Adipocyte (in vitro differentiated cells): Measurements from ENCODE around the gene DLG2.

Experiments
- DNase-seq: peaks from one replicate; pipeline ENCODE4 v3.0.0-alpha.2; 2015; ENCODE audit warnings: low read depth
- H3K27me3 ChIP-seq: replicated peaks from 2 replicates; pipeline ENCODE4 v1.7.0; 2013; ENCODE audit warnings: mild to moderate bottlenecking, low read length, moderate library complexity; ENCODE audit not compliant: control insufficient read depth, insufficient read depth
- H3K36me3 ChIP-seq: 2 replicates; pipeline ENCODE4 v1.7.0; 2013; ENCODE audit warnings: low read length, mild to moderate bottlenecking, moderate library complexity; ENCODE audit not compliant: control insufficient read depth, insufficient read depth, severe bottlenecking
- H3K4me1 ChIP-seq: 2 replicates; pipeline ENCODE4 v1.7.0; 2013; ENCODE audit warnings: mild to moderate bottlenecking, low read length, moderate library complexity; ENCODE audit not compliant: control insufficient read depth, insufficient read depth
- H3K4me3 ChIP-seq: 2 replicates; pipeline ENCODE4 v1.7.0; 2013; ENCODE audit warnings: mild to moderate bottlenecking, low read length, moderate library complexity
- H3K9ac ChIP-seq: 2 replicates; pipeline ENCODE4 v1.7.0; 2013; ENCODE audit warnings: mild to moderate bottlenecking, low read length, moderate library complexity
- H3K9me3 ChIP-seq: 2 replicates; pipeline ENCODE4 v1.7.0; 2013; ENCODE audit warnings: mild to moderate bottlenecking, low read length, moderate library complexity; ENCODE audit not compliant: control insufficient read depth

The DLG2 gene

DNA sequence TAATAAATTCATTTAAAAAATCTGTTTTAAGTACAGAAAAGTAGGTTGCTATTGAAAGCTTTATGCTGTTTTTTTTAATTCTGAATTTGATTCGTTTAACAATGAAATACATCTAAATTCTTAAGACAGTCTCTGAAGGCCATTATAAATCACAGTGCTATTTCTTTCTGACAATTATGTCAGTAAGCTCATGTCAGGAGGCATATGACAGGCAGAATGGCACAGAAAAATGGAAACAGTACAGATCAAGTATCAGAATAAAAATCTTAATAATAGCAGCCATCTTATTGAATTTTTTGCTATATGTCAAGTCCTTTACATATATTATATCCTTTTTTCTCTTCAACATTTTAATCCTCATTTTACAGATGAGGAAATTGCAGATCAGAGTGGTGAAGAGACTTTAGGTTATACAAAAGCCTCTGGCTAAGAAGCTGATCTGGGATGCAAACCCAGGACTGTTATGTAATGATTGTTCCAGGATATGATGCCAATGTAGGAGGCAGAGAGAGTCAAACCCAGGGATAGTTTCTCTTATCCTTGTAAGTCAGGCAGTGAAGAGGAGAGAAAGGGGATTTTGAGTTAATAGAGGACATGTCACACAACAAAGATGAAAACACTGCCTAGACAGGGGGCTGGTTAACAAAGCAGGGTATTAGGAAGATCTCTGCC, 2057.9 kb downstream of the DLG2 start:
- no peak for DNase-seq
- Histone ChIP-seq H3K36me3 (no peaks in the 10 kb centered on the region), H3K4me3 (no peak overlapping the region), H3K4me1 (peaks cover 28% of the 10 kb centered on the region), H3K27me3 (no peaks in the 10 kb centered on the region), H3K9me3 (no peaks in the 10 kb centered on the region), H3K9ac (no peak overlapping the region)

- Histone ChIP-seq H3K27me3 (no peaks in the 10 kb centered on the region), H3K36me3 (no peaks in the 10 kb centered on the region), H3K4me1 (peaks cover 23% of the 10 kb centered on the region), H3K9ac (no peak overlapping the region), H3K4me3 (no peak overlapping the region), H3K9me3 (no peaks in the 10 kb centered on the region)
- DNase-seq: no peak
Measured at GRCh38 chr11:83568516-83568915, 2058.6 kb downstream of the DLG2 start.

GRCh38 chr11:83566950-83567349, 2060.2 kb downstream of the DLG2 start:
- Histone ChIP-seq H3K4me3 (peak overlapping the region; percentile 9), H3K27me3 (no peaks in the 10 kb centered on the region), H3K9ac (no peak overlapping the region), H3K9me3 (no peaks in the 10 kb centered on the region), H3K36me3 (no peaks in the 10 kb centered on the region), H3K4me1 (peaks cover 18% of the 10 kb centered on the region)
- DNase-seq: peak; percentile 53

- H3K4me1 ChIP-seq: peaks cover 14% of the 10 kb centered on the region
- H3K9me3 ChIP-seq: no peaks in the 10 kb centered on the region
- no peak for DNase-seq
- no peak overlapping the region for H3K4me3 ChIP-seq
- H3K27me3 ChIP-seq: no peaks in the 10 kb centered on the region
- H3K9ac ChIP-seq: no peak overlapping the region
- H3K36me3 ChIP-seq: no peaks in the 10 kb centered on the region
Measured at GRCh38 chr11:83564870-83565269, 2062.3 kb downstream of the DLG2 start.

GRCh38 chr11:83558281-83558680, 2068.9 kb downstream of the DLG2 start:
- H3K4me3 ChIP-seq: no peak overlapping the region
- H3K27me3 ChIP-seq: no peaks in the 10 kb centered on the region
- H3K9me3 ChIP-seq: no peaks in the 10 kb centered on the region
- no peaks in the 10 kb centered on the region for H3K4me1 ChIP-seq
- no peaks in the 10 kb centered on the region for H3K36me3 ChIP-seq
- no peak for DNase-seq
- H3K9ac ChIP-seq: no peak overlapping the region

GRCh38 chr11:83557653-83558052, 2069.5 kb downstream of the DLG2 start:
- Histone ChIP-seq H3K36me3 (no peaks in the 10 kb centered on the region), H3K4me1 (no peaks in the 10 kb centered on the region), H3K9me3 (no peaks in the 10 kb centered on the region), H3K27me3 (no peaks in the 10 kb centered on the region), H3K9ac (no peak overlapping the region), H3K4me3 (no peak overlapping the region)
- no peak for DNase-seq

DNA sequence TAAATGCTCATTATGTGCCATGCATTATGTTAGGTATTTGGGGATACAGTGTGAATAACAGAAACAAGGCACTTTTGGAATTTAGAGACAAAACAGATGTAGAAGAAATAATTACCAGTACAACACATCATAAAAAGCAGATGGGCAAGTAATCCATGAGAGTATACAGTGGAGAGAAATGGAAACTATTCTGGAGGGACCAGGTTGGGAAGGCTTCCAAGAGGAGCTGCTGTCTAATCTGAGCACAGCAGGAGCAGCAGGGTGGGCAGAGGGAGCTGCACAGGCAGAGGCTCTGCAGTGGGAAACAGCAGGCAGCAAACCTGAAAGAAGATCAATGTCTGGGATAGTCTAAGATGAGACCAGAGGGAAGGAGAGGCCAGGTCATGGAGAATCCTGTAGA, 2072.3 kb downstream of the DLG2 start:
- no peaks in the 10 kb centered on the region for H3K36me3 ChIP-seq

DNA sequence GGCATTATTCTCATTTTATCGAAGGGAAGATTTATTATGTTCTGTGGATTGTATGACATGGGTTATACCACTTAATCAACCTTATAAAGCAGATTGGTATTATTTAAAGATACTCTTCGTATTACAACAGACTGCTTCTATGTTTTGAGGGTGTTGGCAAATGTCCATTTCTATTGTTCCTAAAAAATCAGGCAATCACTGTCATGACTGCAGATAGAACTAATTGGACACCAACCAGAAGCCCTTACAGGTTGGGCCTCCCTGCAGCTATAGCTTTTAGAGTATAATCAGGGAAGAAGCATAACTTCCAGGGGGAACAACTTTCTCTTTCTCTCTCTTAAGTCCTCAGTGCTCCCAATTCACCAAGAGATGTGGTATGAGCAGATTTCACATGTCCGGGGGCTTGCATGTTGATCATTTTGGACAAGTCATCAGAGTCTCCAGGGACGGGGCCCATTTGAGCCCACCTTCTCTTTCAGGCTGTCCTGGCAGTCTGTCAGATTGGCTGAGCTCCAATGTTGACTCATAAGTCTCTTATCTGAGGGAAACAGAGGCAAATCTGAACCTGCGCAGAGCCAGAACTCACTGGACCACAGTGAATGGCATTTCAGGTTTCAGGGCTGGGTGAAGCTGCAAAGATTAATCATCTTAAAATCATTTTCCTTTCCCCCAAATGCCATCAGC, 2077.0 kb downstream of the DLG2 start:
- H3K9me3 ChIP-seq: no peaks in the 10 kb centered on the region
- no peaks in the 10 kb centered on the region for H3K36me3 ChIP-seq
- H3K4me1 ChIP-seq: no peaks in the 10 kb centered on the region
- H3K4me3 ChIP-seq: no peak overlapping the region
- no peak for DNase-seq
- H3K9ac ChIP-seq: no peak overlapping the region
- H3K27me3 ChIP-seq: no peaks in the 10 kb centered on the region

More for the DNA sequence above, 2072.3 kb downstream of the DLG2 start:
- no peak for DNase-seq
- no peak overlapping the region for H3K9ac ChIP-seq
- H3K9me3 ChIP-seq: no peaks in the 10 kb centered on the region
- H3K27me3 ChIP-seq: no peaks in the 10 kb centered on the region
- H3K4me1 ChIP-seq: no peaks in the 10 kb centered on the region
- no peak overlapping the region for H3K4me3 ChIP-seq

DNA sequence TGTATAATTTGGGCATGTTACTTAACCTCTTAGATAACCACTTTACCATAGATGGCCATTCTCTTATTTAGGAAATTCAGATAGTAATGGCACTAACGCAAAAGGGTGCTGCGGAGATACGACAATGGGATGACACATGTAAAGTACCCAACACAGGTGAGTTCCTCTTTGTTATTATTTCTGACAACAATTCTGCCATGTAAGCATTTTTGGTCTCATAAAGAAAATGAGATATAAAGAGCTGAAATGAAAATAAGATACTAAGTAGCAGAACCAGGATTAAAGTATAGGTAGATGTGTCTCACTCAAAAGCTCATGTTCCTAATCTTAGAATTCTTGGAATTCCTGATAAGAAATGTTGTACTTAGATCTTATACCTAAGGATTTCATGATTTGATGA, 2080.8 kb downstream of the DLG2 start:
- no peak for DNase-seq
- H3K9ac ChIP-seq: no peak overlapping the region
- H3K4me1 ChIP-seq: no peaks in the 10 kb centered on the region
- no peaks in the 10 kb centered on the region for H3K27me3 ChIP-seq
- no peaks in the 10 kb centered on the region for H3K36me3 ChIP-seq
- H3K4me3 ChIP-seq: no peak overlapping the region
- H3K9me3 ChIP-seq: no peaks in the 10 kb centered on the region

- Histone ChIP-seq H3K27me3 (no peaks in the 10 kb centered on the region), H3K4me1 (no peaks in the 10 kb centered on the region), H3K9ac (no peak overlapping the region), H3K36me3 (no peaks in the 10 kb centered on the region), H3K4me3 (no peak overlapping the region), H3K9me3 (no peaks in the 10 kb centered on the region)
- DNase-seq: no peak
Measured at GRCh38 chr11:83545494-83546260, 2081.5 kb downstream of the DLG2 start.

- Histone ChIP-seq H3K36me3 (no peaks in the 10 kb centered on the region), H3K9me3 (no peaks in the 10 kb centered on the region), H3K4me1 (no peaks in the 10 kb centered on the region), H3K9ac (no peak overlapping the region), H3K27me3 (no peaks in the 10 kb centered on the region), H3K4me3 (no peak overlapping the region)
- no peak for DNase-seq
Measured at GRCh38 chr11:83544846-83545245, 2082.3 kb downstream of the DLG2 start.
